Esophagus squamous epithelium (tissue), 4 donors: ENCODE measurements around the gene SEMA3F.

Experiments used
- POLR2A ChIP-seq, 4 donors: fragments of 450-650 bp; IDR thresholded peaks; one replicate each; pipeline ENCODE4 v1.6.1; 2017; ENCODE audit warnings: antibody characterized with exemption in 4 of 4, mild to moderate bottlenecking in 4 of 4, moderate library complexity in 3 of 4
- TF ChIP-seq, protein P1 (sequence below), 6 experiments: fragments of 450-650 bp in 4 of 6; fragments of 200-600 bp in 2 of 6; sonication (generic) in 2 of 6; IDR thresholded peaks; one replicate each; pipeline ENCODE4 v1.5.1; 2016 to 2019; ENCODE audit warnings: antibody characterized with exemption in 6 of 6, mild to moderate bottlenecking in 4 of 6, moderate library complexity in 4 of 6

DNA sequence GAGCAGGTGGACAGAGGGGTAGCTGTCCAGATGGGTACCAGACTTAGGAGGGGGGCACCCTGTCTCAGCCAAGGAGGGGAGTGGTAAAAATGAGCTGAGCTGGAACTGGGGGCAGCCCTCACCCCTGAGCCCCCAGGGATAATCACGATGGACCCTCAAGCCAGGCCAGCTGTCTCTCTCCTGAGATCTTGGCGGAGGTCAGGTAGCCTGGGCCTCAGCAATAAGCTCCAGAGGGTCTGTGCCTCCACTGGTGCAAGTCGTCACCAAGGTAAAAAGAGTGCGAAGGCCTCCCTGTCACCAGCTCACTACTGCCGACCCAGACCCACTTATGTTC, 55.0 kb downstream of the SEMA3F start:
- TF ChIP-seq, protein P1, sequence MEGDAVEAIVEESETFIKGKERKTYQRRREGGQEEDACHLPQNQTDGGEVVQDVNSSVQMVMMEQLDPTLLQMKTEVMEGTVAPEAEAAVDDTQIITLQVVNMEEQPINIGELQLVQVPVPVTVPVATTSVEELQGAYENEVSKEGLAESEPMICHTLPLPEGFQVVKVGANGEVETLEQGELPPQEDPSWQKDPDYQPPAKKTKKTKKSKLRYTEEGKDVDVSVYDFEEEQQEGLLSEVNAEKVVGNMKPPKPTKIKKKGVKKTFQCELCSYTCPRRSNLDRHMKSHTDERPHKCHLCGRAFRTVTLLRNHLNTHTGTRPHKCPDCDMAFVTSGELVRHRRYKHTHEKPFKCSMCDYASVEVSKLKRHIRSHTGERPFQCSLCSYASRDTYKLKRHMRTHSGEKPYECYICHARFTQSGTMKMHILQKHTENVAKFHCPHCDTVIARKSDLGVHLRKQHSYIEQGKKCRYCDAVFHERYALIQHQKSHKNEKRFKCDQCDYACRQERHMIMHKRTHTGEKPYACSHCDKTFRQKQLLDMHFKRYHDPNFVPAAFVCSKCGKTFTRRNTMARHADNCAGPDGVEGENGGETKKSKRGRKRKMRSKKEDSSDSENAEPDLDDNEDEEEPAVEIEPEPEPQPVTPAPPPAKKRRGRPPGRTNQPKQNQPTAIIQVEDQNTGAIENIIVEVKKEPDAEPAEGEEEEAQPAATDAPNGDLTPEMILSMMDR (IDR thresholded peaks at IDR 0.05): no peak
- no peak for TF ChIP-seq POLR2A (IDR thresholded peaks at IDR 0.05)
